ENCODE measurements around the gene MGMT. TPM values are rescaled to one million over a fixed set of nuclear protein-coding genes. Genes with fewer than 3 reads are reported as not detected.

The MGMT gene
- total and polyA plus RNA-seq, 2 of the 4 experiments (the other 2 are of a cell fraction), result 11.5 to 17.8 TPM

DNA sequence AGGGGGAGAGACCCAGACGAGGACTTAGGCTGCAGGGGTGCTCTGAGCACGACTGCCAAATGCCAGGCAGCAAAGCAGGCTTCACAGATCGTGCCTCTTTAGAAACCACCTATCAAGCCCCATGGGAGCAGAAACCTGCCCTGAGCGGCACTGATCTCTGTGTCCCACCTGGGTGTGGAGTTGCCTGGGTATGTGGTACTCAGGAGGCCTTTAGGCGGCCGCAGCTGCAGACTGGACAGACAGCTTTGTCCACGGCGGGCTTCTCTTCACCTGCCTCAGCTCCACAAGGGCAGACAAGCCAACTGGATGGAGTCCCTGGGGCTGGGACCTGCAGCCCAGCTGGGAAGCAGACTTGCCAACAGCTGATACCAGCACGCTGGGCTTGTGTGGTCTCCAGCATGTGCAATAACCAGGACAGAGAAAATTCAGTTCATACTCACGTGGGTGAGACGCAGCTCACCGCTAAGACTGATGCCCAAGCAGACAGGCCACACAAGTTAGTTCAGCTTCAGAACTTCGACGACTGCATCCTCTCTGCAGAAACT, 333.8 kb downstream of the MGMT start:
- dilution Hi-C loops (cut with HindIII; ENCODE audit: low sequenced_read_pairs, unreplicated experiment), result no loop called here
- H3K4me2 ChIP-seq (ENCODE audit: low read depth, low read length), result no peak overlapping the region
- H3K9me3 ChIP-seq (ENCODE audit: control insufficient read depth, insufficient read depth, low read length), result peaks cover 18% of the 10 kb centered on the region
- no peak overlapping the region for H3K9ac ChIP-seq (ENCODE audit: low read depth, low read length)
- no peak overlapping the region for H3K27ac ChIP-seq (ENCODE audit: insufficient read depth, low read length)
- in situ Hi-C loops (cut with MboI; ENCODE audit: low sequenced_read_pairs), result no loop called here
- no peak overlapping the region for H2BK120ac ChIP-seq (ENCODE audit: low read depth, low read length)
- no peak overlapping the region for H3K14ac ChIP-seq (replicated peaks; ENCODE audit: low read depth, low read length)
- H3K23ac ChIP-seq (ENCODE audit: low read depth, low read length), result no peak overlapping the region
- CTCF ChIA-PET, result no interaction called here
- no peaks in the 10 kb centered on the region for H3K79me1 ChIP-seq (ENCODE audit: low read depth in 1 of 2, low read length in 2 of 2)
- 10% methylated on average over 2 of the region's 14 CpGs; no CpG with 5 or more reads in 1 of the 2 experiments for WGBS, 2 experiments (ENCODE audit: extremely low coverage in 2 of 2, insufficient read length in 1 of 2)
- H3K18ac ChIP-seq (ENCODE audit: low read depth, low read length), result no peak overlapping the region
- no peak overlapping the region for H2BK20ac ChIP-seq (ENCODE audit: low read depth, low read length)
- no peaks in the 10 kb centered on the region for H3K27me3 ChIP-seq (ENCODE audit: control insufficient read depth, insufficient read depth, low read length)
- no peaks in the 10 kb centered on the region for H3K36me3 ChIP-seq (ENCODE audit: control insufficient read depth, insufficient read depth, low read length)
- TF ChIP-seq BHLHE40 (IDR thresholded peaks at IDR 0.05; ENCODE audit: low read depth, low read length), result no peak
- TF ChIP-seq, protein P1, sequence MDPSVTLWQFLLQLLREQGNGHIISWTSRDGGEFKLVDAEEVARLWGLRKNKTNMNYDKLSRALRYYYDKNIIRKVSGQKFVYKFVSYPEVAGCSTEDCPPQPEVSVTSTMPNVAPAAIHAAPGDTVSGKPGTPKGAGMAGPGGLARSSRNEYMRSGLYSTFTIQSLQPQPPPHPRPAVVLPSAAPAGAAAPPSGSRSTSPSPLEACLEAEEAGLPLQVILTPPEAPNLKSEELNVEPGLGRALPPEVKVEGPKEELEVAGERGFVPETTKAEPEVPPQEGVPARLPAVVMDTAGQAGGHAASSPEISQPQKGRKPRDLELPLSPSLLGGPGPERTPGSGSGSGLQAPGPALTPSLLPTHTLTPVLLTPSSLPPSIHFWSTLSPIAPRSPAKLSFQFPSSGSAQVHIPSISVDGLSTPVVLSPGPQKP (IDR thresholded peaks at IDR 0.05; ENCODE audit: borderline replicate concordance, low read depth, low read length), result no peak
- TF ChIP-seq FOS (IDR thresholded peaks at IDR 0.05; ENCODE audit: low read depth, low read length), result no peak
- no peak for TF ChIP-seq CHD1 (IDR thresholded peaks at IDR 0.05; ENCODE audit: low read depth, low read length)
- TF ChIP-seq, protein P2, sequence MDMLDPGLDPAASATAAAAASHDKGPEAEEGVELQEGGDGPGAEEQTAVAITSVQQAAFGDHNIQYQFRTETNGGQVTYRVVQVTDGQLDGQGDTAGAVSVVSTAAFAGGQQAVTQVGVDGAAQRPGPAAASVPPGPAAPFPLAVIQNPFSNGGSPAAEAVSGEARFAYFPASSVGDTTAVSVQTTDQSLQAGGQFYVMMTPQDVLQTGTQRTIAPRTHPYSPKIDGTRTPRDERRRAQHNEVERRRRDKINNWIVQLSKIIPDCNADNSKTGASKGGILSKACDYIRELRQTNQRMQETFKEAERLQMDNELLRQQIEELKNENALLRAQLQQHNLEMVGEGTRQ (IDR thresholded peaks at IDR 0.05; ENCODE audit: low read depth, low read length), result no peak
- no peak for TF ChIP-seq NFE2L2 (IDR thresholded peaks at IDR 0.05; ENCODE audit: low read depth, low read length)
- TF ChIP-seq SMC3 (IDR thresholded peaks at IDR 0.05; ENCODE audit: low read depth, low read length), result no peak
- TF ChIP-seq MAFK (IDR thresholded peaks at IDR 0.05; ENCODE audit: low read depth, low read length), result no peak
- TF ChIP-seq POLR2A (IDR thresholded peaks at IDR 0.05; ENCODE audit: low read depth, low read length), result no peak
- TF ChIP-seq, protein P3, sequence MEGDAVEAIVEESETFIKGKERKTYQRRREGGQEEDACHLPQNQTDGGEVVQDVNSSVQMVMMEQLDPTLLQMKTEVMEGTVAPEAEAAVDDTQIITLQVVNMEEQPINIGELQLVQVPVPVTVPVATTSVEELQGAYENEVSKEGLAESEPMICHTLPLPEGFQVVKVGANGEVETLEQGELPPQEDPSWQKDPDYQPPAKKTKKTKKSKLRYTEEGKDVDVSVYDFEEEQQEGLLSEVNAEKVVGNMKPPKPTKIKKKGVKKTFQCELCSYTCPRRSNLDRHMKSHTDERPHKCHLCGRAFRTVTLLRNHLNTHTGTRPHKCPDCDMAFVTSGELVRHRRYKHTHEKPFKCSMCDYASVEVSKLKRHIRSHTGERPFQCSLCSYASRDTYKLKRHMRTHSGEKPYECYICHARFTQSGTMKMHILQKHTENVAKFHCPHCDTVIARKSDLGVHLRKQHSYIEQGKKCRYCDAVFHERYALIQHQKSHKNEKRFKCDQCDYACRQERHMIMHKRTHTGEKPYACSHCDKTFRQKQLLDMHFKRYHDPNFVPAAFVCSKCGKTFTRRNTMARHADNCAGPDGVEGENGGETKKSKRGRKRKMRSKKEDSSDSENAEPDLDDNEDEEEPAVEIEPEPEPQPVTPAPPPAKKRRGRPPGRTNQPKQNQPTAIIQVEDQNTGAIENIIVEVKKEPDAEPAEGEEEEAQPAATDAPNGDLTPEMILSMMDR (conservative IDR thresholded peaks at IDR 0.05; ENCODE audit: low read depth, low read length), result no peak
- no peak for TF ChIP-seq RFX5 (IDR thresholded peaks at IDR 0.05; ENCODE audit: low read depth, low read length)
- no peak for TF ChIP-seq MXI1 (IDR thresholded peaks at IDR 0.05; ENCODE audit: borderline replicate concordance, low read depth, low read length)
- no peak for TF ChIP-seq MAZ (IDR thresholded peaks at IDR 0.05; ENCODE audit: borderline replicate concordance, low read depth, low read length)
- no peak for TF ChIP-seq RAD21 (IDR thresholded peaks at IDR 0.05; ENCODE audit: low read length)
- TF ChIP-seq CEBPB (IDR thresholded peaks at IDR 0.05; ENCODE audit: low read depth, low read length), result no peak
- TF ChIP-seq RCOR1 (IDR thresholded peaks at IDR 0.05; ENCODE audit: insufficient replicate concordance, low read length), result no peak
- H2AK5ac ChIP-seq (ENCODE audit: low read depth, low read length), result no peak overlapping the region
- no peak overlapping the region for H3K4me3 ChIP-seq (ENCODE audit: insufficient read depth, low read depth, low read length)
- no peak overlapping the region for H3K4ac ChIP-seq (ENCODE audit: low read depth, low read length)
- H4K8ac ChIP-seq (ENCODE audit: low read depth in 2 of 2, low read length in 2 of 2), result no peak overlapping the region
- H4K91ac ChIP-seq (ENCODE audit: insufficient read depth, low read depth, low read length), result no peak overlapping the region
- H3K4me1 ChIP-seq (ENCODE audit: control insufficient read depth, insufficient read depth, low read length), result no peaks in the 10 kb centered on the region
- no peak overlapping the region for H3K56ac ChIP-seq (ENCODE audit: extremely low read depth, insufficient read depth, low read length)
- H4K20me1 ChIP-seq (ENCODE audit: insufficient read depth, low read length), result no peaks in the 10 kb centered on the region
- intact Hi-C loops (cut with micrococcal nuclease), result no loop called here
- POLR2A ChIA-PET (ENCODE audit: unreplicated experiment), result no interaction called here
- H2BK5ac ChIP-seq (ENCODE audit: low read depth, low read length, poor library complexity, severe bottlenecking), result no peak overlapping the region
- no peak overlapping the region for H2AFZ ChIP-seq (replicated peaks; ENCODE audit: low read length, poor library complexity)
- H4K5ac ChIP-seq (ENCODE audit: low read depth, low read length), result no peak overlapping the region
- peak overlapping the region; percentile 76 for H2AK9ac ChIP-seq (replicated peaks; ENCODE audit: low read depth, low read length, poor library complexity)
- DNase-seq, result no peak
- no peak overlapping the region for H2BK15ac ChIP-seq (ENCODE audit: low read depth, low read length)
- no peak for ATAC-seq (ENCODE audit: low read depth)
- no peaks in the 10 kb centered on the region for H3K9me1 ChIP-seq (ENCODE audit: insufficient read depth, low read length)
- BruUV-seq (replicated peaks), result no TSS peak

Measured in IMR-90 (cell line).